Measurements from ENCODE around the gene C2CD3. TPM values are rescaled to one million over a fixed set of nuclear protein-coding genes. Genes with fewer than 3 reads are reported as not detected.

C2CD3 gene
- total and polyA plus RNA-seq, 9 of the 15 experiments (the other 6 are each of a cell fraction or from before 2014, with no cell fraction given): 4.4 to 20.2 (median 15.4) TPM

- in situ Hi-C loops (cut with MboI): no loop called here
- Histone ChIP-seq H3K4me2 (ENCODE audit: insufficient read depth, low read length) (peak overlapping the region; percentile 33), H3K27me3 (ENCODE audit: control insufficient read depth in 2 of 2, insufficient read depth in 2 of 2, low read length in 2 of 2) (no peaks in the 10 kb centered on the region), H3K4me3 (no peak overlapping the region), H3K27ac (ENCODE audit: extremely low read depth, low read depth, low read length) (no peak overlapping the region), H2AFZ (ENCODE audit: low read depth, low read length) (no peak overlapping the region), H3K9me1 (ENCODE audit: control insufficient read depth, insufficient read depth, low read length) (no peaks in the 10 kb centered on the region), H3K9me3 (replicated peaks; ENCODE audit: control insufficient read depth, insufficient read depth, low read depth, low read length) (no peaks in the 10 kb centered on the region), H3K79me2 (ENCODE audit: control insufficient read depth, insufficient read depth, low read length) (no peaks in the 10 kb centered on the region), H3K4me1 (replicated peaks in 1 of 2; ENCODE audit: control insufficient read depth in 2 of 2, insufficient read depth in 2 of 2, low read length in 2 of 2) (peaks cover 39 to 45% of the 10 kb centered on the region in 2 experiments), H4K20me1 (replicated peaks; ENCODE audit: control insufficient read depth, insufficient read depth, low read length) (peaks cover 6% of the 10 kb centered on the region), H3K9ac (ENCODE audit: insufficient read depth in 1 of 2, low read depth in 2 of 2, low read length in 2 of 2) (peak overlapping the region in 1 of 2 experiments; percentile 3; a peak in 1 of 4 replicates), H3K36me3 (ENCODE audit: control insufficient read depth, insufficient read depth, low read length) (no peaks in the 10 kb centered on the region; the same call in 2 of the 3 replicates)
- no TSS peak for BruUV-seq (replicated peaks)
- DNase-seq (ENCODE audit: extremely low read depth in 1 of 4, low spot score in 3 of 4) (peak; percentile 60 to 91 (median 76)), ATAC-seq (peak; percentile 69), FAIRE-seq (peak; percentile 97)
- POLR2A ChIA-PET: interaction anchor here (0.6 to 1.5 kb wide), 7 partner anchors 11 to 1593 kb away, joined by 3 to 7 read pairs (median 3); partner anchors contain the start of gene UCP2
- WGBS (ENCODE audit: insufficient coverage, low coverage, missing lambda C conversion rate): 14% methylated on average over 5 of the region's 5 CpGs
- CTCF ChIA-PET (ENCODE audit: low intra/inter-chr PET ratio): no interaction called here
- intact Hi-C loops (cut with micrococcal nuclease): no loop called here
- no peak for TF ChIP-seq U2AF2 (optimal IDR thresholded peaks at IDR 0.05; ENCODE audit: low read depth, low read length)
- no peak for TF ChIP-seq E2F8 (IDR thresholded peaks at IDR 0.05; ENCODE audit: low read depth, partially characterized antibody)
- peak; percentile 65 for TF ChIP-seq SMARCC2 (IDR thresholded peaks at IDR 0.05; ENCODE audit: low read depth)
- TF ChIP-seq NBN (IDR thresholded peaks at IDR 0.05; ENCODE audit: low read depth): no peak
- TF ChIP-seq RB1 (IDR thresholded peaks at IDR 0.05; ENCODE audit: low read depth): peak; percentile 31; the same call in 1 of the 2 replicates
- no peak for TF ChIP-seq KLF13 (tag; IDR thresholded peaks at IDR 0.05; ENCODE audit: borderline replicate concordance, low read depth)
- TF ChIP-seq, protein P1, sequence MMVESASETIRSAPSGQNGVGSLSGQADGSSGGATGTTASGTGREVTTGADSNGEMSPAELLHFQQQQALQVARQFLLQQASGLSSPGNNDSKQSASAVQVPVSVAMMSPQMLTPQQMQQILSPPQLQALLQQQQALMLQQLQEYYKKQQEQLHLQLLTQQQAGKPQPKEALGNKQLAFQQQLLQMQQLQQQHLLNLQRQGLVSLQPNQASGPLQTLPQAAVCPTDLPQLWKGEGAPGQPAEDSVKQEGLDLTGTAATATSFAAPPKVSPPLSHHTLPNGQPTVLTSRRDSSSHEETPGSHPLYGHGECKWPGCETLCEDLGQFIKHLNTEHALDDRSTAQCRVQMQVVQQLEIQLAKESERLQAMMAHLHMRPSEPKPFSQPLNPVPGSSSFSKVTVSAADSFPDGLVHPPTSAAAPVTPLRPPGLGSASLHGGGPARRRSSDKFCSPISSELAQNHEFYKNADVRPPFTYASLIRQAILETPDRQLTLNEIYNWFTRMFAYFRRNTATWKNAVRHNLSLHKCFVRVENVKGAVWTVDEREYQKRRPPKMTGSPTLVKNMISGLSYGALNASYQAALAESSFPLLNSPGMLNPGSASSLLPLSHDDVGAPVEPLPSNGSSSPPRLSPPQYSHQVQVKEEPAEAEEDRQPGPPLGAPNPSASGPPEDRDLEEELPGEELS (CRISPR knock-in tag; IDR thresholded peaks at IDR 0.05; ENCODE audit: borderline replicate concordance): no peak
- TF ChIP-seq BMI1 (IDR thresholded peaks at IDR 0.05; ENCODE audit: low read length): no peak
- no peak for TF ChIP-seq ETV6 (IDR thresholded peaks at IDR 0.05; ENCODE audit: borderline replicate concordance in 1 of 2, low read depth in 2 of 2, low read length in 1 of 2)
- no peak for TF ChIP-seq ETV6 (CRISPR knock-in tag; IDR thresholded peaks at IDR 0.05; ENCODE audit: borderline replicate concordance)
- no peak for TF ChIP-seq ZNF232 (CRISPR knock-in tag; IDR thresholded peaks at IDR 0.05)
- no peak for TF ChIP-seq DIDO1 (tag; IDR thresholded peaks at IDR 0.05; ENCODE audit: low read depth)
- TF ChIP-seq ZNF445 (CRISPR knock-in tag; IDR thresholded peaks at IDR 0.05; ENCODE audit: low read depth): no peak
- TF ChIP-seq KLF1 (tag; IDR thresholded peaks at IDR 0.05): no peak
- TF ChIP-seq TCF3 (CRISPR knock-in tag; IDR thresholded peaks at IDR 0.05): peak; percentile 99
- TF ChIP-seq ASH1L (IDR thresholded peaks at IDR 0.05; ENCODE audit: borderline replicate concordance, low read depth, partially characterized antibody): no peak
- no peak for TF ChIP-seq KDM5B (IDR thresholded peaks at IDR 0.05; ENCODE audit: insufficient replicate concordance, low read depth, low read length)
- TF ChIP-seq ZNF143 (CRISPR knock-in tag; IDR thresholded peaks at IDR 0.05): no peak
Measured at GRCh38 chr11:74015919-74016684, 154.7 kb downstream of the C2CD3 start.
